SH-SY5Y (cell line): ENCODE data around the gene C2orf81.

Source experiments
- GATA2 ChIP-seq: IDR thresholded peaks from 2 replicates; pipeline ENCODE4 v1.6.1; 2011; ENCODE audit warnings: mild to moderate bottlenecking, low read depth, low read length
- GATA3 ChIP-seq: IDR thresholded peaks from 2 replicates; pipeline ENCODE4 v1.6.1; 2011; ENCODE audit warnings: low read depth, mild to moderate bottlenecking, low read length, moderate library complexity

- no peak for TF ChIP-seq GATA2
- no peak for TF ChIP-seq GATA3
Measured at GRCh38 chr2:74369976-74370375, 51.4 kb downstream of the C2orf81 start.
